ENCODE measurements around the gene TMEM184B.

TMEM184B gene

GRCh38 chr22:38191731-38192474 lies 80.9 kb downstream of the TMEM184B start:
- no peak overlapping the region for H3K4me3 ChIP-seq (ENCODE audit: low read depth, low read length)
- H3K27ac ChIP-seq = no peak overlapping the region
- H3K27me3 ChIP-seq (ENCODE audit: insufficient read depth, low read depth, severe bottlenecking) = no peaks in the 10 kb centered on the region
- H3K9me3 ChIP-seq (ENCODE audit: severe bottlenecking) = no peaks in the 10 kb centered on the region
- no peak for DNase-seq
- H3K36me3 ChIP-seq = no peaks in the 10 kb centered on the region
- no peak for TF ChIP-seq CTCF (IDR thresholded peaks at IDR 0.05; ENCODE audit: low read depth, low read length)

GRCh38 chr22:38191055-38191454 lies 81.8 kb downstream of the TMEM184B start:
- no peak for DNase-seq
- no peak for TF ChIP-seq CTCF (IDR thresholded peaks at IDR 0.05; ENCODE audit: low read depth, low read length)
- Histone ChIP-seq H3K4me3 (ENCODE audit: low read depth, low read length) (no peak overlapping the region), H3K36me3 (no peaks in the 10 kb centered on the region), H3K27ac (no peak overlapping the region), H3K27me3 (ENCODE audit: insufficient read depth, low read depth, severe bottlenecking) (no peaks in the 10 kb centered on the region), H3K9me3 (ENCODE audit: severe bottlenecking) (no peaks in the 10 kb centered on the region)

GRCh38 chr22:38190581-38190980 lies 82.2 kb downstream of the TMEM184B start:
- no peak for DNase-seq
- TF ChIP-seq CTCF (IDR thresholded peaks at IDR 0.05; ENCODE audit: low read depth, low read length) = no peak
- Histone ChIP-seq H3K36me3 (no peaks in the 10 kb centered on the region), H3K27me3 (ENCODE audit: insufficient read depth, low read depth, severe bottlenecking) (no peaks in the 10 kb centered on the region), H3K9me3 (ENCODE audit: severe bottlenecking) (no peaks in the 10 kb centered on the region), H3K27ac (no peak overlapping the region), H3K4me3 (ENCODE audit: low read depth, low read length) (no peak overlapping the region)

- Histone ChIP-seq H3K36me3 (no peaks in the 10 kb centered on the region), H3K4me3 (ENCODE audit: low read depth, low read length) (no peak overlapping the region), H3K9me3 (ENCODE audit: severe bottlenecking) (no peaks in the 10 kb centered on the region), H3K27ac (no peak overlapping the region), H3K27me3 (ENCODE audit: insufficient read depth, low read depth, severe bottlenecking) (no peaks in the 10 kb centered on the region)
- no peak for DNase-seq
- no peak for TF ChIP-seq CTCF (IDR thresholded peaks at IDR 0.05; ENCODE audit: low read depth, low read length)
Measured at GRCh38 chr22:38189104-38189503, 83.7 kb downstream of the TMEM184B start.

- DNase-seq = no peak
- no peaks in the 10 kb centered on the region for H3K9me3 ChIP-seq (ENCODE audit: severe bottlenecking)
- H3K27me3 ChIP-seq (ENCODE audit: insufficient read depth, low read depth, severe bottlenecking) = no peaks in the 10 kb centered on the region
- TF ChIP-seq CTCF (IDR thresholded peaks at IDR 0.05; ENCODE audit: low read depth, low read length) = no peak
- H3K36me3 ChIP-seq = no peaks in the 10 kb centered on the region
- H3K27ac ChIP-seq = no peak overlapping the region
- no peak overlapping the region for H3K4me3 ChIP-seq (ENCODE audit: low read depth, low read length)
Measured at GRCh38 chr22:38187413-38188212, 85.2 kb downstream of the TMEM184B start.

Data from WERI-Rb-1 (cell line).